Measurements from ENCODE around the gene NOP53. TPM values are rescaled to one million over a fixed set of nuclear protein-coding genes. Genes with fewer than 3 reads are reported as not detected.

NOP53 gene
- total RNA-seq, 1 experiment from 2014 or later = 41.3 TPM

- no peak for DNase-seq (ENCODE audit: low spot score)
These were observed 60.0 kb downstream of the NOP53 start for GRCh38 chr19:47805313-47805712.

- DNase-seq (ENCODE audit: low spot score) = no peak
These were observed 61.1 kb downstream of the NOP53 start for GRCh38 chr19:47806435-47806834.

Other genes with a start within 250 kb of the NOP53 start
- 70.1 and 91.7 TPM in 2 replicates for gene NAPA, start 230.5 kb upstream of the NOP53 start, total RNA-seq (2014; rRNA removed; shearing (Covaris generic))
- not detected in 2 replicates for gene ZNF541, start 172.4 kb upstream of the NOP53 start, total RNA-seq (2014; rRNA removed; shearing (Covaris generic))
- gene BICRA, start 136.4 kb upstream of the NOP53 start, total RNA-seq (2014; rRNA removed; shearing (Covaris generic)) = 0.79 TPM in 1 of 2 replicates, not detected in the other
- 24.0 and 28.6 TPM in 2 replicates for gene EHD2, start 32.1 kb upstream of the NOP53 start, total RNA-seq (2014; rRNA removed; shearing (Covaris generic))
- 152 and 179 TPM in 2 replicates for gene SELENOW, start 33.2 kb downstream of the NOP53 start, total RNA-seq (2014; rRNA removed; shearing (Covaris generic))
- gene TPRX1, start 59.0 kb downstream of the NOP53 start, total RNA-seq (2014; rRNA removed; shearing (Covaris generic)) = not detected in 2 replicates
- not detected in 2 replicates for gene CRX, start 76.4 kb downstream of the NOP53 start, total RNA-seq (2014; rRNA removed; shearing (Covaris generic))
- gene TPRX2, start 113.7 kb downstream of the NOP53 start, total RNA-seq (2014; rRNA removed; shearing (Covaris generic)) = not detected in 2 replicates
- gene SULT2A1, start 140.8 kb downstream of the NOP53 start, total RNA-seq (2014; rRNA removed; shearing (Covaris generic)) = not detected in 2 replicates
- gene BSPH1, start 246.6 kb downstream of the NOP53 start, total RNA-seq (2014; rRNA removed; shearing (Covaris generic)) = not detected in 2 replicates
- gene ELSPBP1, start 249.1 kb downstream of the NOP53 start, total RNA-seq (2014; rRNA removed; shearing (Covaris generic)) = not detected in 2 replicates

Data from A172 (cell line).